ENCODE results near the gene ITGA4.

The ITGA4 gene

DNA sequence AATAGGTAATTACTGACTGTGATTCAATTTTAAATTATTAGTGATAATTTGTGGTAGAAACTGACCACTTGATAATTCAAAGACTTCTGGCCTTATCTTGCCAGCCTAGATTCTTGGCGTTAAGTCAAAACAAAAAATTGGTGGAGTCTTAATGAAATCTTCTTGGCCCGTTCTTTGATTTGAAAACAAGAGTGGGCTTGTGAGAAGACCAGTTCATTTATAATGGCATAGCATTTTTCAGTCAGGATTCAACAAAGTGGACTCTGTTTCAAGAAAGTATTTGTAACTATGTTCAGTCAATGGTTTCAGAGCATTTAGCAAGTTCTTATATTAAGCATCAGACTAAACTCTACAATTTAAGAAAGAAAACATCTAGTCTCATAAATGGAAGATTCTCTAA, 26.0 kb downstream of the ITGA4 start:
- H3K9me3 ChIP-seq (ENCODE audit: insufficient read depth, low read length): no peaks in the 10 kb centered on the region
- no peaks in the 10 kb centered on the region for H3K9me2 ChIP-seq (replicated peaks; ENCODE audit: insufficient read depth, low read length)
- no peak overlapping the region for H2AFZ ChIP-seq (ENCODE audit: low read depth, low read length, severe bottlenecking)
- no peak overlapping the region for H3K4me3 ChIP-seq (ENCODE audit: insufficient read depth, low read length, poor library complexity, severe bottlenecking)
- H3K36me3 ChIP-seq (ENCODE audit: low read length): peaks cover 74% of the 10 kb centered on the region
- no peaks in the 10 kb centered on the region; the same call in 1 of the 2 replicates for H3K79me2 ChIP-seq (ENCODE audit: insufficient read depth, low read length)
- no peaks in the 10 kb centered on the region for H3K27me3 ChIP-seq (ENCODE audit: low read length)
- H3K4me2 ChIP-seq (ENCODE audit: low read depth, low read length, poor library complexity, severe bottlenecking): no peak overlapping the region
- H3K27ac ChIP-seq (ENCODE audit: low read depth, low read length): no peak overlapping the region
- no peak overlapping the region for H3K9ac ChIP-seq (ENCODE audit: low read length)
- TF ChIP-seq EZH2phosphoT487 (conservative IDR thresholded peaks at IDR 0.05; ENCODE audit: low read length) (no peak), CTCF (IDR thresholded peaks at IDR 0.05; ENCODE audit: insufficient read depth, low read length, poor library complexity, severe bottlenecking) (no peak)
- H3F3A ChIP-seq (ENCODE audit: insufficient read depth): no peaks in the 10 kb centered on the region
- H4K20me1 ChIP-seq (ENCODE audit: low read depth, low read length): no peaks in the 10 kb centered on the region

GRCh38 chr2:181483876-181484275, 26.7 kb downstream of the ITGA4 start:
- Histone ChIP-seq H3F3A (ENCODE audit: insufficient read depth) (no peaks in the 10 kb centered on the region), H3K27me3 (ENCODE audit: low read length) (no peaks in the 10 kb centered on the region), H3K9me2 (replicated peaks; ENCODE audit: insufficient read depth, low read length) (no peaks in the 10 kb centered on the region), H3K9ac (ENCODE audit: low read length) (no peak overlapping the region), H3K9me3 (ENCODE audit: insufficient read depth, low read length) (no peaks in the 10 kb centered on the region), H3K27ac (ENCODE audit: low read depth, low read length) (no peak overlapping the region), H3K4me2 (ENCODE audit: low read depth, low read length, poor library complexity, severe bottlenecking) (no peak overlapping the region), H4K20me1 (ENCODE audit: low read depth, low read length) (no peaks in the 10 kb centered on the region), H3K4me3 (ENCODE audit: insufficient read depth, low read length, poor library complexity, severe bottlenecking) (no peak overlapping the region), H2AFZ (ENCODE audit: low read depth, low read length, severe bottlenecking) (no peak overlapping the region), H3K79me2 (ENCODE audit: insufficient read depth, low read length) (no peaks in the 10 kb centered on the region; the same call in 1 of the 2 replicates), H3K36me3 (ENCODE audit: low read length) (peaks cover 67% of the 10 kb centered on the region)
- TF ChIP-seq CTCF (IDR thresholded peaks at IDR 0.05; ENCODE audit: insufficient read depth, low read length, poor library complexity, severe bottlenecking): no peak

DNA sequence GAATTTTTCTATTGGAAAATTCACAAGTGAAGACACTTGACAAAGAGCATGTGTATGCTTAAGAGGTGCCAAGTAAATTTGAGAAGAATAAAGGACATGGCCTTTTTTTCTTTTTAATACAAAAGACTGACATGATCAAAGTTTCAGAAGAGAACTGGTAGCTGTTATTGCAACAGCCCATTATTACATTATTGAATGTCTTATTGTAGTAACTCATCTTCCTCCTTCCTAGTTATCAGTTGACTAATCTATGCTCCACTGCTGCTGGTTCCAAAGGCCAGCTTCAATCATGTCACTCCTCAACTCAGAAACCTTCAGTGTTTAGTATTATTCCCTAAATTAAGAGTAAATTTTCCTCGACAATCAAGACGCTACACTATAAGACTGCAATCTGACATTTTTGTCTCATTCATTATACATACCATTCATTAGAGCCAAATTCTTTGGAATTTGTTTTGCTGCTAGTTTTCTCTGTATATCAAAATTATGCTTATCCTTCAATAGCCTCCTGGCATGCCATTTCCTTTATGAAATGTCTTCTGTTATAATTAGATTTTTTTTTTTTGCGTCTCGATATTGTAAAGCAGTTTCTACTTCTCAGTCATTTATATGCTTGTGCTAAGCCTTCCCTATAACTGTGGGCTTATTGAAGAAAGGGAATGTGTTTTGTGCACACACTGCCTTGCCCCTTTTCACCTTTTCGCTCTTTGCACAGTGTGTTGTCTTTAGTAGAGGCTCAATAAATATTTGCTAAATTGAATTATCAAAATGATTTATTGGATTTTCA, 27.9 kb downstream of the ITGA4 start:
- Histone ChIP-seq H3K36me3 (ENCODE audit: low read length) (peaks cover 59% of the 10 kb centered on the region), H3K79me2 (ENCODE audit: insufficient read depth, low read length) (no peaks in the 10 kb centered on the region; the same call in 1 of the 2 replicates), H4K20me1 (ENCODE audit: low read depth, low read length) (no peaks in the 10 kb centered on the region)

More for the DNA sequence above, 27.9 kb downstream of the ITGA4 start:
- H3F3A ChIP-seq (ENCODE audit: insufficient read depth): no peaks in the 10 kb centered on the region
- TF ChIP-seq EZH2phosphoT487 (conservative IDR thresholded peaks at IDR 0.05; ENCODE audit: low read length): no peak
- TF ChIP-seq CTCF (IDR thresholded peaks at IDR 0.05; ENCODE audit: insufficient read depth, low read length, poor library complexity, severe bottlenecking): no peak
- H3K9me2 ChIP-seq (replicated peaks; ENCODE audit: insufficient read depth, low read length): no peaks in the 10 kb centered on the region
- no peak overlapping the region for H2AFZ ChIP-seq (ENCODE audit: low read depth, low read length, severe bottlenecking)
- H3K4me3 ChIP-seq (ENCODE audit: insufficient read depth, low read length, poor library complexity, severe bottlenecking): no peak overlapping the region
- H3K4me2 ChIP-seq (ENCODE audit: low read depth, low read length, poor library complexity, severe bottlenecking): no peak overlapping the region
- no peaks in the 10 kb centered on the region for H3K9me3 ChIP-seq (ENCODE audit: insufficient read depth, low read length)
- no peak overlapping the region for H3K9ac ChIP-seq (ENCODE audit: low read length)
- H3K27ac ChIP-seq (ENCODE audit: low read depth, low read length): no peak overlapping the region
- H3K27me3 ChIP-seq (ENCODE audit: low read length): no peaks in the 10 kb centered on the region

Data from SU-DHL-6 (cell line).